HG03575 (cell line): ENCODE data around the gene WSCD2.

ENCODE experiments used
- ATAC-seq: cut with Tn5 transposase; IDR thresholded peaks from one replicate; pipeline ENCODE4 v1.9.1; 2021; ENCODE audit not compliant: unreplicated experiment, insufficient number of reproducible peaks, low FRiP score; ENCODE audit errors: extremely low read depth

The WSCD2 gene

GRCh38 chr12:108147279-108147678 lies 18.2 kb downstream of the WSCD2 start:
- ATAC-seq: no peak

- no peak for ATAC-seq
These were observed 19.5 kb downstream of the WSCD2 start for GRCh38 chr12:108148521-108149074.

GRCh38 chr12:108150436-108150835 lies 21.3 kb downstream of the WSCD2 start:
- ATAC-seq: no peak

- no peak for ATAC-seq
These were observed 22.6 kb downstream of the WSCD2 start for GRCh38 chr12:108151533-108152169.

- no peak for ATAC-seq
These were observed 23.1 kb downstream of the WSCD2 start for GRCh38 chr12:108152170-108152538.

DNA sequence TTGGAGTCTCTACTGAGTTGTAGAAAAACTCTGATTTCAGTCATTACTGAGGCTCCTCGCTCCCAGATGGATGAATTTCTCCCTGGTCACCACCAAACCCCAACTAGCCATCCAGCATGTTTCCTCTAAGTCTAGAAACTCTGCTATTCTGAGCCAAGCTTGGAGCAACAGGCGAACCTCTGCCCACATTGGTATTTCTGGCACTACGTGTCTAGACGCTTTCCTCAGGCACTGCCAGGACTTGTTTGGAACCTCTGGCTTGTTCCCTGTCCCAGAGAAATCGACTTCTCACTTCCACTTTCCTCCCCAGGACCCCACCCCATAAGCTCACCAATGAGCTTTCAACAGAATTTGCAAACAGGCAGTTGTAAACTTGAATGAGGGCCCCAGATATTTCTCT lies 27.6 kb downstream of the WSCD2 start:
- no peak for ATAC-seq

DNA sequence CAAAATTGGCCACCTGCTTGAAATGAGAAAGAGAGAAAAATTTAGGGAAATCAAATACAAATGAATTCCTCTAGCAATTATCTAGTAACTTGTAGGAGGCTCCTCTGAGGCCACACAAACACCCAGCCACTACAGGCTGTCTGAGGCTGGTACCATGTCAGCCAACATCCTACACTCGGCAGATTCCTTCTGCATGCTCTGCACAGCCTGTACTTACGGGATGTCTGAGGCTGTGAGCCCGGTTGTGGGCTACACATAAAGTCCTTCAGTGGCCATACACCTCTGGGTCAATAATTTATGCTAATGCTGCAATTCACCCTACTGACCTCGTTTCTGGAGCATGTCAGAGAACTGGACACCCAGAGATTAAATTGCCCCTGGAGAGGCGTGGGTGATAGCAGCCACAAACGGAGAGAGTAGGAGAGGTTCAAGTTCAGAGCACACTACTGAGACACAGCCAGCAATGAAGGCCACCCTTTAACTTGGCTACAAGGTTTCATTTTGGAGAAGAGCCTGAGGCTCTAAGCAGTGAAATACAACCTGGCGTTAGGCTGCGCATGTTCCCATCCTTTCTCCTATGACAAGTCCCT lies 28.9 kb downstream of the WSCD2 start:
- no peak for ATAC-seq

GRCh38 chr12:108162207-108162606 lies 33.1 kb downstream of the WSCD2 start:
- no peak for ATAC-seq

DNA sequence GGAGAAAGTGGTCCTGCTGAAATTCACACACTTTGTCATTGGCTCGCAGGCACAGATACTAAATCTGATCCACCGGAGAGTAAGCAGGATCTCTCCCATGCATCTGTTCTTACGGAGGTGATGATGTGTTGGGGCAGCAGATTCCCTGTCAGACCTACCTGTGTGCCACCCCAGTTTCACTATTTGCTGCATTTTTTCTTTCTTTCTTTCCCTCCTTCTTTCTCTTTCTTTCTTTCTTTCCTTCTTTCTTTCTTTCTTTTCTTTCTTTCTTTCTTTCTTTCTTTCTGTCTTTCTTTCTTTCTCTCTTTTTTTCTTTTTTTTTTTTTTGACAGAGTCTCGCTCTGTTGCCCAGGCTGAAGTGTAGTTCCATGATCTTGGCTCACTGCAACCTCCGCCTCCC lies 37.4 kb downstream of the WSCD2 start:
- no peak for ATAC-seq

DNA sequence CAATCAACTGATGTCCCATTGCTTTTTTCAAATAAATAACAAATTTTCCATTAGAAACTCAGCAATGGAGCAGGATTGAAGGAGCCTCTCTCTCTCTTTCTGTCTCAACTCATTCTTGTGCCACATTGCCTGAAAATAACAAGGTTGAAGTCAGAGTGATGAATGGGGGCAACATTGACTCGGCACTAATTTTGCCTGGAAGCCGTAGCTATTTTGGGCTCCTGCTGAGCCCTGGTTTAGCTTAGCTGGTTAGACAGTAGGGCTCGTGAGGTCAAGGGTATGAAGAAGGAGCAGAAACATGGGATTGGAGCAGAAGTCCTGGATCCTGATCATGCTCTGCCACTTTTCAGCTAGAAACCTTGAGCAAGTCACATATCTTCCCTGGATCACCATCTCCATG lies 38.9 kb downstream of the WSCD2 start:
- no peak for ATAC-seq

- ATAC-seq: no peak
These were observed 40.6 kb downstream of the WSCD2 start for GRCh38 chr12:108169708-108170107.

GRCh38 chr12:108170164-108170563 lies 41.1 kb downstream of the WSCD2 start:
- ATAC-seq: no peak

DNA sequence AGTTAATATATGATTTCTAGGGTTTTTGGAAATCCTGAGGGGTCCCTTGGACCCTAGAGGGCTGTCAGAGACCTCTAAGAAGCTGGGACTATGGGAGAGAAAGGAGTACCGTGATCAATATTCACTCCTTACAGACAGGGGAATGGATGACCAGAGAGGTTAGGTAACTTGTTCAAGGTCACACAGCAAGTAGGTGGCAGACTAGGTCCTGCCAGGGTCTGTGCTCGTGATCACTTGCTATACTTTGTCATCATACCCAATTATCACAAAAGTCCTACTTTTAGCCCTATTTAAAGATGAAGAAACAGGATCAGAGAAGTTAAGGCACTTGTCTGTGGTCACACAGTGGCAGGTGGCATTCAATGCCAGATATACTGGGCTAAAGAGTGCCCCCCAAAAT lies 42.9 kb downstream of the WSCD2 start:
- ATAC-seq: no peak

- no peak for ATAC-seq
These were observed 44.1 kb downstream of the WSCD2 start for GRCh38 chr12:108173160-108173559.

DNA sequence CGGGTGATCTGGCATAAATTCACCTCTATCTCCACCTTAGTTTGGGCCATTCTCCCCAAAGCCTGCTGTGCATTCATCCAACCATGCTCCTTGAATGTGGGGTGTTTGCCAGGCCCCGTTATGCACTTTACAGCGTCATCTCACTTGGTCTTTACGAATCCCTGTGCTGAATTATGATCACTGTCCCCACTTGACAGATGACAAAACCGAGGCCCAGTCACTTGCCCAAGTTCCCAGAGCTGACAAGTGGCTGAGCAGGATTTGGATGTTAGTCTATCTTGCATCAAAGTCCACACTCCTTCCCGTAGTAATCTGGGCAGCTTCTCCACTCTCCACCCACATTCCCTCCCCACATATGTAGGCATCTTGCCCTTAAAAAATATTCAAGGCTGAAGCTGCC lies 44.8 kb downstream of the WSCD2 start:
- ATAC-seq: no peak

- ATAC-seq: no peak
These were observed 45.6 kb downstream of the WSCD2 start for GRCh38 chr12:108174641-108175040.

DNA sequence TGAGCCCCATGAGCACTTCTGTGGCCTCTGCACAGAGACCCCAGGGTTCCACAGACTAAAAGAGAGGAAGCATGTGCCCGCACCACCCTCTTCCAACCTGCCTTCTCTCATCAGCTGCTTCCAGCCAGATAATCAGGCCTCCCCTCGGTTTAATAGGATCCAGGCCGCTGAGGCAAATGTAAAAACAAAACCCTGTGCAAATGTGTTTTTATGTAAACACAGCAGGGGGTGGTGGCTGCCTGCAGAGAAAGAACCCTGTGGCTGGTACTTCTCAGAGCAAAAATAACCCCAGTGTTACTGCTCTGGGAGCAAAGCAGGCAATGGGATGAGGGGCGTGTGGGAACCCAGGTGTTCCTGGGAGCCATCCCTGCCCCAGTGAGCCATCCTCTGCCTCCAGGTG lies 46.2 kb downstream of the WSCD2 start:
- no peak for ATAC-seq

DNA sequence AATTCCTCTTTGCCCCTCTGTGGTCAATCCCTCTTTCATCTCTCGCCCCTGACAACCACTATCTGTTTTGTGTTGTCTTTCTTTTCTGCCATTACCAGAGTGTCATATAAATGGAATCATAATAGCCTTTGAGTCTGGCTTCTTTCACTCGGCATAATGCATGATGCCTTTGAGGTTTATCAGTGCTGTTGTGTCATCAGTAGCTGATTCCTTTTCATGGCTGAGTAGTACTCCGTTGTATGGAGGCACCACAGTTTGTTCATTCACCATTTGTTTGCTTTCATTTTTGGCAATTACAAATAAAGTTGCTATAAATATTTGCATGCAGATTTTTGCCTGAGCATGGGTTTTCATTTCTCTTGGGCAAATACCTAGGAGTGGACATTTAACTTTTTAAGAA lies 47.2 kb downstream of the WSCD2 start:
- ATAC-seq: no peak

GRCh38 chr12:108177131-108177530 lies 48.0 kb downstream of the WSCD2 start:
- no peak for ATAC-seq

DNA sequence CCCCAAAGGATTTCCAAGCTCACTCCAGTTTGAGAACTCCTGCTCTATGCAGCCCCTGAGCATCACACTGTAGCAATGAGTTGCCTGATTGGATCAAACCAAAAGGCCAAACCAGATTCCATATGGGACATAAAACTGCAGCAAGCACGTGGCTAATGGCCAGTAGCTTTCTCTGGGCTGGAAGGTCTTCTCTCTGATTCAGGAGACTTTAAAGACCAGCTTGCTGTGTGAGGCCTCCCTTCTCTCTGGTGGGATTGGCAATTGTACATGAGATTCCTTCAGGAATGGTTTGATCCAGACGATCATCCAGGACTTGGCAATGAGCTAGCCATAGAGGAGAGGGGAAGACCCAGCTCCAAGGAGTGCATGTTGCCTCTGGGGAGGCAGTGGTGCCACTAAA lies 50.2 kb downstream of the WSCD2 start:
- ATAC-seq: no peak
